ENCODE measurements around the gene ETV6.

Gene ETV6

DNA sequence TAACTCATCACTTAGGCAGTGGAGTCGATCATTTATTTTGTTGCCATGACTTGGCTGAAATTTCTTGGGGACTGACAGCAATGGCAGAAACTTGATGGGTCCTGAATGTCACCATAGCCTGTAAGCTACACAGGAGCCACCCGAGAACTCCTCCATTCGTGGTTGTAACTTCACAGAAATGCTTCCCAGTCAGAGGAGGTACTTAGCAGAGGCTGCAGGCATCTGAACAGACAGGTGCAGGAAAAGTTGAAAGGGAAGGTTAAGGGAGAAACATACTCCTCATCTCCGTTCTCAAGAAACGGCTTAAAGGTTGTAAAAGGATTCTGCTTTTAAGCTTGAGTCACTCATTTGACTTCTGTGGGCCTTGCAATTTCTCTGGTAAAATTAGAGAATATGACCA lies 47.7 kb downstream of the ETV6 start:
- DNase-seq = no peak

DNA sequence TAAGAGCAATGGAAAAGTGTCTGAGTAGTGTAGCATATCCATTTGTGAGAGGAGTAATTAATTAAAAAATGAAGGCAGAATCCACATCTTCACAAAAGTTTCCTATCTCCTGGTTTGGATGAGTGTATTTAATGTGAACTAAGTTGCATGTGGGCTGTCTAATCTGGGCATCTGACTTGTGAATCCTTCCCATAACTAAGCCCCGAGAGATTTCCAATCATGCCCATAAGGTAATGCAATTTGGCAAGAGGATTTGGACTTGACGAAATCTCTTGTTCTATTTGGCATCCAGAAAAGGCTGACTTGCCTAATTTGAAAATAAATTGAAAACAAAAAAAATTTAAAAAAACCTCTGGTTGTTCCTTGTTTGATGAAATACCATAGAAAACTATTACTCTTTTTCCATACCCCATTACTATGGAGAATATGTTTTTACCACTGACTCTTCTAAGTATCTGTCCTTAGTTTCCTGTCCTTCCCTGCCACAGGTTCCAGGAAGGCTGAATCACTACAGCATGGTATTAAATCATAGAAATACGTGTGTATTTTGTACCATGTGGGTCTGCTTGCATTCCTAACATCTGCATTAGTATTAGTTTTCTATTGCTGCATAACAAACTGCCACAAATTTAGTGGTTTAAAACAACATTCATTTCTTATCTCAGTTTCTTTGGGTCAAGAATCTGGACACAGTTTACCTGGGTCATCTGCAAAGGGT lies 48.4 kb downstream of the ETV6 start:
- DNase-seq = no peak

DNA sequence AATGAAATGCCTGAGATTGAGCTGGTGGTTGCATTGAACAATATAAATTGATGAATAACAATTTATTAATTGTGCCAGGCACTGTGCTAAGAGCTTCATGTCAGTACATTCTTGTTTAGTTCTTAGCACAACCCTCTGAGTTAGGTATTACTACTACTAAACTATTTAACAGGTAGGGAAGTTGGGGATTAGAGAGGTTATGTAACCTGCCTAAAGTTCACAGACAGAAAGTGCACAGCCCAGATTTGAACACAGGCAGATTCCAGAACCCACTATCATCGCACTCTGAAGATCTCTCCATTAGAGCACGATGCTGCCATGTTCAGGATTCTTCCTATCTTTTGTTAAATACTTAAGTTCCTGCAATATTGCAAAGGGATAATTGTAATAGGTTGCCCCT lies 49.3 kb downstream of the ETV6 start:
- DNase-seq = no peak

- no peak for DNase-seq
These were observed 52.0 kb downstream of the ETV6 start for GRCh38 chr12:11701433-11701832.

DNA sequence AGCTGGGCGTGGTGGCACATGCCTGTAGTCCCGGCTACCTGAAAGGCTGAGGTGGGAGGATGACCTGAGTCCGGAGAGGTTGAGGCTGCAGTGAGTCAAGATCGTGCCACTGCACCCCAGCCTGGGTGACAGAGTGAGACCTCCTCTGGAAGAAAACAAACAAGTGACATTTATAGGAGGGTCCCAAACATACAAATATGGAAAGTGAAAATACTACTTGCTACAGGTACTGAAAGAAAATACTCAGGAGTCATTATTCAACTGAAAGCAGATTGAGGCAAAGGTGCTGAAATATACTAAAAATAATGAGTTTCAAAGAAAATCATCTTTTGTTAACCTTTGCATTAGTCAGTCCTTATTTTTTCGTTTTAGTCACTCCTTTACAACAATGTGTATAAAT lies 53.5 kb downstream of the ETV6 start:
- no peak for DNase-seq

GRCh38 chr12:11703378-11703777 lies 53.9 kb downstream of the ETV6 start:
- DNase-seq = no peak

DNA sequence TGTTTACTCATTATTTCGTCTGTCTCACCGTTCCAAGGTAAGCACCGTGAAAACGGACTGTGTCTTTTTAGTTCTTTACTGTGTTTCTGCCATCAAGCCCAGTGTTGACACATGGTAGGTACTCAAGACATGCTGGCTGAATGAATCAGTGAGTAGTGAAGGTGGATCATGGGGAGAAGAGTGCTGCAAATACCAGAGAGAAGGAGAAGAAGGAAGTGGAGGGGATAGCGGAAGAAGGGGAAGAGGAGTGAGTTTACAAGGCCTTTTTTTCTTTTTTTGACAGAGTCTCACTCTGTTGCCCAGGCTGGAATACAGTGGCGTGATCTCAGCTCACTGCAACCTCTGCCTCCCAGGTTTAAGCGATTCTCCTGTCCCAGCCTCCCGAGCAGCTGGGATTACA lies 54.6 kb downstream of the ETV6 start:
- no peak for DNase-seq

GRCh38 chr12:11705010-11705409 lies 55.5 kb downstream of the ETV6 start:
- DNase-seq = no peak

GRCh38 chr12:11706509-11707379 lies 57.3 kb downstream of the ETV6 start:
- DNase-seq = no peak

GRCh38 chr12:11707535-11707934 lies 58.1 kb downstream of the ETV6 start:
- no peak for DNase-seq

GRCh38 chr12:11709513-11709912 lies 60.0 kb downstream of the ETV6 start:
- no peak for DNase-seq

DNA sequence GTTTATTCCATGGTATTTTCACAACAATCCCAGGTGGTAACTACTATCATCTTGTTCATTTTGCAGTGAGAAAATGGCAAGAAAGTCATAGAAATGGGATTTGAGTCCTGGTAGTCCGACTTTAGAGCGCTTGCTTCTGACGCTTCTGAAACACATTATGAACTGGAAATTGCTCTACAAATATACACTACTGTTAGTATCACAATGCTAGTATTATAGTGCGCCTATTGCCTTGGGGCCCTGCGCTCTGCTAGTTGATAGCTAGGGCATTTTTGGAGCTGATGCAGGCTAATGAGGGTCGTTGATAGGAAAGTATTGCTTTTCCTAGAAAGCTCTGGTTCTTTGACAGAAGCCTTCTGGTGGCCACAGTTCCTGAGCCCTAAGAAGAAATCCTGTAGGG lies 61.0 kb downstream of the ETV6 start:
- no peak for DNase-seq

DNA sequence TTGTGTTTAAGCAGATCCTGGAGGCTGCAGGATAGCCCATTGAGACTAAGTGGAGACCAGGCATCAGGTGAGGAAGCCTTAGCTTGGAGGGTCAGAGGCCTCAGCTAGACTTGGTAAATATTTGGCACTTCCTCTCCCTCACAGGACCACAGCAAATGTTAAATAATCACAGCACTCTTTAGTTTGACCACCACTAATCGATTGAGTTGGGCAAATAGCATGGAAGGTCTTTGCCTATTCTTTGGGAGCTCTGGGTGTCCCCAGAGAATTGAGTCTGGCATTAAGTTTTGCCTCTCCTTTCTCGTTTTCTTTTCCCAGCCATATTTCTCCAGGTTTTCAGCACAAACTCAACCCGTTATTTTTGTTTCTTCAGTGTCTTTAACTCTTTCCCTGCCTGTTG lies 61.4 kb downstream of the ETV6 start:
- DNase-seq = no peak

GRCh38 chr12:11711651-11712327 lies 62.3 kb downstream of the ETV6 start:
- no peak for DNase-seq

GRCh38 chr12:11712491-11712890 lies 63.0 kb downstream of the ETV6 start:
- DNase-seq = no peak

DNA sequence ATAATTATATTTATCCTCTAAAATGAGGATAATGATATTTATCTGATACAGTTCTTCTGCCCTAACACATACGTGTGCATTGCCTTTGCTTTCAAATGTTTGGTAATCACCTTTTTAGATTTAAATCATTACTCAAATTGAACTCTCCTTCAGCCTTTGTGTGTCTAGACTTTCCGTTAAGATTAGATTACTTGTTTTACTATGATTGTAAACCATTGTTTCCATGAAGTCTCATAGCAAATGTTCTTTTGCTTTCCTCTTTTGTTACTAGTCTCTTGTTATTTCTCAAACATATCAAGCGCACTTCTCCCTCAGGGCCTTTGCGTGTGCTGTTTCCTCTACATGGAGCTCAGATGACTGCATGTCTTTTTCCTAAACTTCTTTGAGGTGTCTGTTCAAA lies 63.7 kb downstream of the ETV6 start:
- DNase-seq = no peak

GRCh38 chr12:11714626-11715025 lies 65.2 kb downstream of the ETV6 start:
- DNase-seq = no peak

- DNase-seq = no peak
These were observed 66.1 kb downstream of the ETV6 start for GRCh38 chr12:11715621-11716020.

DNA sequence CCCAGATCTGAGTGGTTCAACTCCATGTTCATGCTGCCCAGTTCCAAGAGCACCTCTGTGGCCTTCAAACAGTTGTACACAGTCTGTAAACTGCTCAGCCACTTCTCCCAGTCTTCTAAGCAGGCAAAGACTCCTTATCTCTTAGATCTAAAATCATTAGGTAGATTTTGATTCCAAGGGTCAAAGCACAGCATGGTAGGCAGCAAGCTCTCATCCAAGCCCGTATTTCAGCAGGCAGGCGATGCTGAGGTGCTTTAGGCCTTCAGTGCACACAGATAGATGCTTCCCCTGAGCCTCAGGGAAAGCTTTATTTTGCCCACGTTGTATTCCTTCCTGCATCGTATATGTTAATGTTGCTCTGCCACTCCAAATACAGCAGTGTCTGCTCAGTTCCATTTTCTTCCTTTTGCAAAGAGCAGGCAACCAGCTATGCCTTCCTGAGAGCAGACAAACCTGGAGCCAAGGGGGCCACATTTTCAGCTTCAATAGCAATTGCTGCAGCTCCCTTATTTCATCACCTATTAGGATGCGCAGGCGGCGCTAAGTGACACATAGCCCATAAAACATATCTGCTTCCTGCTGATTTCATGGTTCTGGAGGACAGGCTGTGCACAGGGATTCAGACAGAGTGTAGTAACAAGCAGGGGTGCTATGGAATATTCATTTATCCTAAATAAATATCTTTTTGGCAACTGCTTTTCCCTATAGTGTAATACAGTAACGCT lies 67.5 kb downstream of the ETV6 start:
- DNase-seq = no peak

DNA sequence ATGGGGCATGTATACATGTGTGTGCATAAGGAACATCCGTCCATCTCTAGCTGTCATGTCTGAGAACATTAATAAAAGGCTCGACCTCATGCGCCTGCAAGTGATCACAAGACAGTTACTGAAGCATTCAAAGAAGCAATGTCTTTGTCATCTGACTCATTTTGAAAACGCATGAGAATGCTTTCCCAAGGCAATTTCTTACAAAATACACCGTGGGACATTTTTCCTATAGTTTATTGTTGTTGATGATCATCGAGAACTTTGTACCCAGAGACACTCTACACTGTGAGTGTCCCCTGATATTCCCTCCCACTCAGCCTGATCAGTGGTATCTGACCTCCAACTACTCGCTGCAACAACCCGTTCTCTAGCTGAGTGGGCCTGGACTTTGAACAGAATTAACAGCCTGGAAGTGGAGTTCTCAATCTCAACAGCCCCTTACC lies 68.1 kb downstream of the ETV6 start:
- DNase-seq = no peak

DNA sequence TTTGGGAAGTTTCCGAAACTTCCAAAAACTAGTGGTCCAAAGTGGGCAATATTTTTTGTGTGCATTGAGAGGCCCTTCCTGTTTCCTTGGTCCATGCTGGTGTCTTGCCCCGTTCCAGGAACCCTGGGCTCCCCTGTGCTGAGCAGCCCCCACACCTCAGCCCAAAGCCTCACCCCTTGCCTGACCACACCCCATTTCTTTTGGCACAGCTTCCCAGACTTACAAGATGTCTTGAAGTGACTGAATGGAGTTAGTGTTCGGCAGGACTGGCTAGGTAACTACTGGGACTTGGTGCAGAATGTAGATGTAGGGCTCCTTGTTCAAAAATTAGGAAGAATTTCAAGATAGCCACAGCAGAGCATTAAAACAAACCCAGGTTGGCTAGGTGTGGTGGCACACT lies 68.6 kb downstream of the ETV6 start:
- no peak for DNase-seq

GRCh38 chr12:11718768-11719253 lies 69.3 kb downstream of the ETV6 start:
- no peak for DNase-seq

DNA sequence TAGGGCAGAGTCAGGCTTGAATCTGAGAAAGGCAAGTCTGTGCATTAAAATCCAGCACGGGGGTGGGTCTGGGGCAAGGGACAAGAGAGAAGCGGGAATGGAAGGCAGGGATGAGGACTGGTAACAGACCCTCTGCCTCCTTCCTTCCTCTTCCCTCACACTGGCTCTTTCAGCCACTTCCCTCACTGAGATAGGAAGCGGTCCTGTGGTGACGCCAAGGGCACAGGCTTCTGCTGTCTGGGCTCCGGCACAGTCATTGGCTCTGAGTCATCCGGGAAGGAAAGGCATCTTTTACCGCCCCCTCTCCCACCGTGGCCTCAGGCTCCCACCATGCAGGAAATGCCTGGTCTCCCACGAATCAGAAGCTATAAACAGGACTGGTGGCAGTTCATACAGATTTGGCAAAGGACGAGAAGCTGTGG lies 70.2 kb downstream of the ETV6 start:
- DNase-seq = no peak
